Fibroblast of skin of abdomen (primary cell): ENCODE results near the gene STOML1. TPM values are rescaled to one million over a fixed set of nuclear protein-coding genes. Genes with fewer than 3 reads are reported as not detected.

Source experiments
- DNase-seq: peaks from one replicate; pipeline ENCODE4 v3.0.0-alpha.2; 2013
- polyA plus RNA-seq, 2 experiments: library from polyadenylated mRNA; unstranded; fragments of 120-200 nt; gene quantifications; one replicate each; pipeline ENCODE4 v1.2.1, GENCODE V29; 2013; ENCODE audit not compliant: insufficient read length in 2 of 2

Gene STOML1, protein sequence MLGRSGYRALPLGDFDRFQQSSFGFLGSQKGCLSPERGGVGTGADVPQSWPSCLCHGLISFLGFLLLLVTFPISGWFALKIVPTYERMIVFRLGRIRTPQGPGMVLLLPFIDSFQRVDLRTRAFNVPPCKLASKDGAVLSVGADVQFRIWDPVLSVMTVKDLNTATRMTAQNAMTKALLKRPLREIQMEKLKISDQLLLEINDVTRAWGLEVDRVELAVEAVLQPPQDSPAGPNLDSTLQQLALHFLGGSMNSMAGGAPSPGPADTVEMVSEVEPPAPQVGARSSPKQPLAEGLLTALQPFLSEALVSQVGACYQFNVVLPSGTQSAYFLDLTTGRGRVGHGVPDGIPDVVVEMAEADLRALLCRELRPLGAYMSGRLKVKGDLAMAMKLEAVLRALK
- 19.5 TPM for polyA plus RNA-seq (2013, experiment 1 of 2; ENCODE audit: insufficient read length)
- 22.0 TPM for polyA plus RNA-seq (2013, experiment 2 of 2; ENCODE audit: insufficient read length)

DNA sequence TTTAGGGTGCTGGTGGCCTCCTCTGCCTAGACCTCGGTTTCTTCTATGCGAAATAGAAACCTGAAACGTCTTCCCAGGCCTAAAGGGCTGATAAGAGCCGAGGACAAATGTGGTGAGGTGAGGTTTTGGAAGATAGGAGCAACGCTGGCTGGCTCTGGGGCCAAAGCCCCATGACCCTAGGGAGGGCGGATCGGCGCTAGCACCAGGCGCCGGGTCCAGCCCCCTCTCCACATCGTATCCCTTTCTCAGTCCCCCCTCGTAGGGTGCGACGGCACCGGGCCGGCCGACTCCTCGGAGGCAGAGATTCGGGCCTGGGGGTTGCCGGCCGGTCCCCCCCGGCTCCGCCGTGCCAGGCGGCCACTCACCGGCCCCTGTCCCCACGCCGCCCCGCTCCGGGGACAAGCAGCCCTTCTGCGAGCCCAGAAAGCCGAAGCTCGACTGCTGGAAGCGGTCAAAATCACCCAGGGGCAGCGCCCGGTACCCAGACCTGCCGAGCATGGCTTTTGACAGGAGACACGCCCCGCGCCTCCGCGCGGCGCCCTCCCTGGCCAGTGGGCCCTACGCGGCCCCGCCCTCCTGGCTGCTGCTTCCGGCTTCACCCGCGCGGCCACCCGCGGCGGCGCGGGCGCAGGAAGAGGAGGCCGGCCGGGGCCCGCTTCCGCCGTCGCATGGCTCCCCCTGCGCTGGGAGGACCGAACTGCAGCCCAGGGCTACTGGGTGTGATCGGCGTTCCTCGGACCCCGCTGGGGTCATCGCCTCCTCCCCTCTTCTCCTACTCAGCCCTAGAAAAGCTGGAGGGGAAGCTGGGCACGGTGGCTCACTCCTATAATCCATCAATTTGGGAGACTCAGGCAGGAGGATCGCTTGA is at the start of gene STOML1:
TSS of gene STOML1 (minus strand) at position 570 of the 868 bp plus-strand sequence. CDS start at position 498, 72 bp downstream.
- peak; percentile 95 for DNase-seq

DNA sequence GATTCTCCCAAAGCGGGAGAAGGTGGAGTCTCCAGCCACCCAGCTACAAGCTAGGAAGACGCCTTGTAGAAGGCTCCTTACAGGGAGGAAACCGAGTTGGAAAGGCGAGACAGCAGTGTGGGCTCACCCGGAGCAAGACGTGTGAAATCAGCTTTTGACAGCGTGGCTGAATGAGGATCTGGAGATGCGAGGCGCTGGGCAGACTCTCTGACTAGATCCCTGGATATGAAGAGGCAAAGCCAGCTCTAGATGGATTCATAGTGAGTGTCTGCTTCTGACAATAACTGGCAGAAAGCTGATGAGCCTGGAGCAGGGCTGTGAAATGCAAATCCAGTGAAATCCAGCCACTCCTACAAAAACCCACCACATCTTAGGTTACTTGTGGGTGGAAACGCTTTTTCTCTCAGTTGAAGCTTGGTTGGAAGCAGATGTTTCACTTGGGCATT is 49.2 kb upstream of the STOML1 start:
- DNase-seq, result peak; percentile 73

DNA sequence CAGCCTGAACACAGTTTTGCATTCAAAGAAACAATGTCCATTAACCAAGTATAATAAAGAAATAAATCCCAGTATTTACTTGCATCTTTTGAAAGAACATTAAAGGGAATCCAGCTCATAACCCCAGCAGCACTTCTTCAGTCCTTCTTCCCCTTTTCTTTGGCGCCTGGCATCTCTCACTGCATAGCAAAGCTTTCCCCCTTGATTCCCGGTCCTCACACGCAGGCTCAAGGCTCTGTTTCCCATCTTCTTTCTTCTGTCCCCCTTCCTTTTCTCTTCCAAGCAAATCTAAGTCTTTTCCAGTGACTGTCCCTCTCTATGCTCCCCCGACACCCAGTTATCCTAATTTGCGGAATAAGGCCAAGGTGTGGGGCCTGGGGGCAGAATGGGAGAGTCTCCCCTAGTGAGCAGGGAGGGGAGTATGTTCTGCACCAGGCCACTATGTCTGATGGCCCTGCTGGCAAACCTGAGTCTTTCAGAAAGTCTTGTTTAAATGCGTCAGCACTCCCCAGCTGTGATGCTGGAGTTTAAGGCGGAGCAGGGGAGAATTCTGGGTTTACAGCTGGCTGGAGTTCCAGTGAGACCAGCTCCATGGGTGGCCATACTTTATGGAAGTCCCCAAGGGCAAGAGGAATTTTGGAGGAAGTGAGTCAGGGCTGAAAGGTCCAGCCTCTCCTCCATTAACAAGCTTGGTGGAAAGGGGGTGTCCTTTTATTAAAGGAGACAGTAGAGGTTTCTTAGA is 48.2 kb upstream of the STOML1 start:
- DNase-seq, result peak; percentile 99

DNA sequence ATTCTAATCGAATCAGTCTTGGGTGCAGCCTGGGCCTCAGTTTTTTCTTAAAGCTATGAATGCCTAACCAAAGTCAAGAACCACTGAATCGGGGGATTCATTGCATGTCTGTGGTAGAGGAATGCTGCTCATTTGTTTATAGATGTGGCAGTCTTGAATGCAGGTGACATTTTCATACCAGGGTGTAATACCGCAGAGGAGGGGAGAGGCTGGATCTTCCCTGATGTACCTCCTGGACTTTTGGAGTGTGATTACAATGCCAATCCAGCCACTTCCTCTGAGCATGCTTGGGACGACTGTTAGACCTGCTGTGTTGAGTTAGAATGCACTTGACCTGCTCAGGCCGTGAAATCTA is 47.5 kb upstream of the STOML1 start:
- no peak for DNase-seq

DNA sequence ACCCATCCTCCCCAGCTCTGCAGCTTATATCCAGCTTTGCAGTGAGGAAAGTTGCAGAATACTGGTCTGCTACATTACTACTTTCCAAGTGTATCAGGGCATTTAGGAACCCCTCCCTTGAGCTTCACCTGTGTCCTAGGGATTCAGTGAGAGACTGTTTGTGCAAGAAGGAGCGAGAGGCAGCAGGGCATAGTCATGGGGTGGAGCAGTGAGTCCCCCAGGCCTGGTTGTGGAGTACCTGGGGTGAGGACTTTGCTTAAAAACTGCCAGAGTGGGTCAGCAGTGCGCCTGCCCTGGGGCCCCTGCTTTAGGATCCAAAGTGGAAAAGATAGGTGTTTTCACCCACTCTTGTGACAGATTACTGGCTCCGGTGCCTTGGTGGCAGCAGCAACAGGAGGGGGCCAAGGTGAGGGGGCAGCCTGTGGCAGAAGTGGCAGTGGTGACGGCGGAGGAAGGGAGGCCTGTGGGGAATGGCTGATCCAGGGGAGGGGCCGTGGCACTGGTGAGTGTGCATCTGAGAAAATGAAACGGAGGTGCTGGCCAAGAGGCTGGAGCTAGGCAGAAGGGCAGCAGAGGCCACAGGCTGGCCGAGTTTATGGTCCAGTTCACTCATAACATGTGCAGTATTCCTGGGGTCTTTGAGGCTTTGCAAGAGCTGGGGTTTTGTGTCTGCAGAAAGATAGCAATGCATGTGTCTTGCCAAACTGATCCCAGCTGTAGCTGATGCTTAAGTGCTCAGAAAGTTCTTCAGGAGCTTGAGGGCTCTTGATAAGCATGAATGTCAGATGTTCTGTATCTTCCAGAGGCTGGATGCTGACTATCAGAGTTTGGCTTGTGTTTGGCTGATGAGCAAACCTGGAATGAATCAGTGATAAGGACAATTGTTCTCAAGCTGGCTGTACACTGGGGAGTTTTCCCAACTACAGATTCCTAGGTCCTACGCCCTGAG is 46.9 kb upstream of the STOML1 start:
- peak; percentile 36 for DNase-seq

DNA sequence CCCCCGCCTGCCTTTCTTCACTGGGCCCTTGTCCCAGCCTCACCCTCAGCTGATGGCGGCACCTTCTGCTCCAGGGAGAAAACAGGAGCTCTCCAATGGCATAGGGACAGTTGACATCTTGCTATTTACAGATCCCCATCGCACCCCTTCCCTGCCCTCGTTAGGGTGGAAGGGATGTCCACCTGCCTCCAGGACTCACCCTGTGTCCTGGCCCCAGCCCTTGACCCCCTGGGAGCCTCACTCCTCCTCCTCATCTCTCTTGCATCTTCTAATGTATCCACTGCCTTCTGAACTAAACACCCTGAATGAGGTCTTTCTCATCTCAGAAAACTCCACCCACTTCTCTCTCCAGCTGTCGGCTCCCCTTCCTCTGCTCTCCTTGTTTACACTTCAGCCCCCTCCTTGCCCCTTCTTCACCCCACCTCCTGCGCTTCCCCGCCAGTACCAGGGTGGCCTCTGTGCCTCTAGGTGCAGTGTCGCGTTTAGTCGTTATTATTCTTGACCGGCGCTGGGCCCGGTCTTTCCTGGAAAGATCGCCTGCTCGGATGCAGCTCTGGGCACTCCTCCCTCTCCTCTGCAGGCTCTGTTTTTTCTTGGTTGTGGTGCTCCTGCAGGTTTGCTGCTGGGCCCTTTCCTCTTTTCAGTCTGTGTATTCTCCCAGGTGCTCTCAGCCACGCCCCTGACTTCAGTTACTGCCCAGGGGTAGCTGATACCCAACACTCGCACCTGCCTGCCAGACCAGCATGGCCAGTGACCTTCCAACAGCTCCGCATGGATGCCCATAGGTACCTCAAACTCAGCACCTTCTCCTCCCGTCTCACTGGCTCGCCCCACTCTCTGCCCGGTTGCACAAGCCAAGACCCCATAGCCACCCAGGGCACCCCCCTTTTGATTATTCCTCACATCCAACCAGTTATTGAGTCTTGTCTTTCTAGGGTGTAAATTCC is 45.3 kb upstream of the STOML1 start:
- no peak for DNase-seq

DNA sequence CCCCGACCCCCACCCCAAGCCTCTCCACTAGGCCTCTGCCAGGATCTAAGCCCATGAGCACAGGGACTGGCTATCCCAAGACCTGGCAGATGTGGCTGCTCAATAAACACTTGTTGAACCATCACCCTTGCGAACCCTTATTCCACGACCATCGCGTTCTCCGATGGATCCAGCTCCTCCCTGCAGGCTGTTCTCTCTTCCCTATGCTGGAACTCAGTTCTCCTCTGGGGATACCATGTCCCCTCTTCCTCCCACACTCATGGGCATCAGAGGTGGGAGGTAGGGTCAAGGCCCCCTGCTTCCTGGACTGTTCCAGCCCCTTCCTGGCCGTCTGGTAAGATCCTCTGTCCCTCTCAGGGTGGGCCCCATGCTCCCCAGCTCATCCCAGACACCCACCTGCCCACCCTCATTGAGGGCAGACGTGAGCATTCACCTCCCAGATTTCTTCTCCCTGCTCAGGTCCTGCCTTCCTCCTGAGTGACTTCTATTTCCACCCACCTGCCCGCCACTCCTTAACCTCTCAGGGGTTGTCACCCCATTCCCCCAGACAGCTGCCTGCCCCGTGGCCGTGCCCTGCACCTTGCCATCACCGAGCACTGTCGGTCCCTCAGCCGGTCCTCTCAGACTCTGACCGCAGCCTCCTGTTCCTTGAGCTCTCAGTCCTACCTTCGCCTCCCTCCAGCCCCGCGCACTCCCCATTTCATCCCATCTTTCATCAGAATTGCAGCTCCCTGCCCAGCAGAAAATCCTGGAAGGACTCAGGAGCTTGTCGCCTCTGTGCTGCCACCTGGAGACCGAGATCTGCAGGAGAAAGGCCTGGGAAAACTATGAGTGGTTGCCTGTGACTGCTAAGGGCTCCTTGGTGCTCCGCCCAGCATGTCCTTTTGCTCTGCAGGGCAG is 44.4 kb upstream of the STOML1 start:
- DNase-seq, result peak; percentile 65

DNA sequence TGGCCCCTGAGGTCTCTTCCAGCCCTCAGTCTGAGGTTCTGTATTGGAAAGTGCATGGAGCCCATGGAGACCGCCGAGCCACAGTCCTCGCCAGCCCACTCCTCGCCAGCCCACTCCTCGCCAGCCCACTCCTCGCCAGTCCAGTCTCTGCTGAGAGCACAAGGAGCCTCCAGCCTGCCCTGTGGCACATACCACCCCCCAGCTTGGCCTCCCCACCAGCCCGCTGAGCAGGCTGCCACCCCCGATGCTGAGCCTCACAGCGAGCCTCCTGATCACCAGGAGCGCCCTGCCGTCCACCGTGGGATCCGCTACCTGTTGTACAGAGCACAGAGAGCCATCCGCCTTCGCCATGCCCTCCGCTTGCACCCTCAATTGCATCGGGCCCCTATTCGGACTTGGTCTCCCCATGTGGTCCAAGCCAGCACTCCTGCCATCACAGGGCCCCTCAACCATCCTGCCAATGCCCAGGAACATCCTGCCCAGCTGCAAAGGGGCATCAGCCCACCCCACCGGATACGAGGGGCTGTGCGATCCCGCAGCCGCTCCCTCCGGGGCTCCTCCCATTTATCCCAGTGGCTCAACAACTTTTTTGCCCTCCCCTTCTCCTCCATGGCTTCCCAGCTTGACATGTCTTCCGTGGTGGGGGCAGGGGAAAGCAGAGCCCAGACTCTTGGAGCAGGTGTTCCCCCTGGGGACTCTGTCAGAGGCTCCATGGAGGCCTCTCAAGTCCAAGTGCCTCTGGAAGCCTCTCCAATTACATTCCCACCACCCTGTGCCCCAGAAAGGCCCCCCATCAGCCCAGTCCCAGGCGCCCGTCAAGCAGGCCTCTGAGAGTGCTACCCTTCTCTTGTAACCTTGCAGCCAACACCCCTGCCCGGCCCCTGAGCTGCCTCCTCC is 43.3 kb upstream of the STOML1 start:
- no peak for DNase-seq

DNA sequence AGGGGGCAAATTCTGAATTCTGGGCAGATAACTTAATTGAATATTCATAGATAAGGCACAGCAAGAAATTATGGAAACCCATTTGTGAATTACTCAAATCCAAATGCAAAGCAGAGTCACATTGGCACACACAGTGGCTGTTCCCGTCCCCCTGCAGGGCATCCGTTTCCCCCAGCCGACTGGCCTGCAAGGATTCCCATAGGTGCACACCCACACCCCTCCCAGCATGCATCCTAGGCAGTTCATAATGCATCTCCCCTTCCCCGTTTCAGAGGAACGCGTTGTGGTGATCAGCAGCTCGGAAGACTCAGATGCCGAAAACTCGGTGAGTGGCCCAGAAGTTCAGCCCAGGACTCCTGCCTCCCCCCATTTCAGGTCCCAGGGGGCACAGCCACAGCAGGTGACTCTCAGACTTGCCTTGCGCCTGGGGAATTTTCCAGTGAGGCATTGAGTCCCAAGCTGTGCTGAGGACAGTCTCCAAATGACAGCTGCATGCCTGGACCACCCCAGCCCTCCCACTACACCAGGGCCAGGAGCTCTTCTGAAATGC is 42.2 kb upstream of the STOML1 start:
- DNase-seq, result no peak

DNA sequence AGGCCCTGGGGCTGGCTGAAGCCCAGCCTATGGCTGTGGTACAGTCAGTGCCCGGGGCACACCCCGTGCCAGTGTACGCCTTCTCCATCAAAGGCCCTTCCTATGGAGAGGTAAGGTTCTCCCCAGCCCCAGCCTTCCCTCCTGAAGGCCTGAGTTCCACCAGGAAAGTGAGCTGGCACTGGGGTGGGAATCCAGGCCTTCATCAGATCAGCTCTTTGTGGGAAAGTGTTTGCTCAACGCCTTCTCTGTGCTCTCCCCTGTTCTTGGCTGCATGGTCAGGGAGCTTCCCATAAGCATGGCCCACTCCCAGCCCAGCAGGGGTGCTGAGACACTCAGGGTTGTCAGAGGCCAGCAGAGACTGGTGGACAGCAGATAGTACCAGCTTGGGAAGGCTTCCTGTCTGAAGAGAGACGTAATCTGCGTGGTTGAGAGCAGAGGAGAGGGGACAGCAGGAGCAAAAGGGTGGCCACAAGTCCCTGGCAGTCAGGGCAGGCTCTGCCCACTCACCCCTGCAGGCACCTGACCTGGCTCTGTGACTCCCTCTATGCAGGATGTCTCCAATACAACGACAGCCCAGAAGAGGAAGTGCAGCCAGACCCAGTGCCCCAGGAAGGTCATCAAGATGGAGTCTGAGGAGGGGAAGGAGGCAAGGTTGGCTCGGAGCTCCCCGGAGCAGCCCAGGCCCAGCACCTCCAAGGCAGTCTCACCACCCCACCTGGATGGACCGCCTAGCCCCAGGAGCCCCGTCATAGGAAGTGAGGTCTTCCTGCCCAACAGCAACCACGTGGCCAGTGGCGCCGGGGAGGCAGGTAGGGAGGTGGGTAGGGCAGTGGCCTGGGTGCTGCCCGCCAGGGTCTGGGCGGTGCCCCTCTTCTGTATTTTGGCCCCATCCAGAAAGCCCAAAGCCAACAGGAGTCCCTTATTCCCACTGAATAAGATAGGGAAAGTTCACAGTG is 40.8 kb upstream of the STOML1 start:
- DNase-seq, result no peak

DNA sequence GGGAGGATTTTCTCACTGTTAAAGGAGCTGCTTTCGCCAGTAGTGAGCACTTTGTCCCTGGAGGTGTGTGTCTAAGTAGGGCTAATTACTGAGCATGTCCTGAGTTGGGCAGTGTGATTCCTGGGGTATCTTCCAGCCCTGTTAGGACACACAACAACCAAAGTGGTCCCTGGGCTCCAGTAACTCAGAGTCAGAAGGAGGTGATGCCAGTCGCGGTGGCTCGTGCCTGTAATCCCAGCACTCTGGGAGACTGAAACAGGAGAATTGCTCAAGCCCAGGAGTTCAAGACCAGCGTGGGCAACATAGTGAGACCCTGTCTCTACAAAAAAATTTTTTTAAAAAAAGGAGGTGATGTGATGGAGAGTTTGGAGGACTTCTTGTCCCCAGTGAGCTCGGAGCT is 40.0 kb upstream of the STOML1 start:
- DNase-seq, result no peak

DNA sequence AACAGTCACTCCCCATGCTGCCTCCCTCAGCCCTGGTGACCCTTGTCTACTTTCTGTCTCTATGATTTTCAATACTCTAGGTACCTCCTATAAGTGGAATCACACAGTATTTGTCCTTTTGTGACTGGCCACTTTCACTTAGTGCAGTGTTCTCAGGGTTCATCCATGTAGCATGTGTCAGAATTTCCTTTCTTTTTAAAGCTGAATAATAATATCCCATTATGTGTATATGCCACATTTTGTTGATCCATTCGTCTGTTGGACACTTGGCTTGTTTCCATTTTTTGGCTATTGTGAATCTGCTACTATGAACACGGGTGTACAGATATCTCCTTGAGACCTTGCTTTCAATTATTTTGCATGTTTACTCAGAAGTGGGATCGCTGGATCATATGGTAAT is 36.6 kb upstream of the STOML1 start:
- no peak for DNase-seq

DNA sequence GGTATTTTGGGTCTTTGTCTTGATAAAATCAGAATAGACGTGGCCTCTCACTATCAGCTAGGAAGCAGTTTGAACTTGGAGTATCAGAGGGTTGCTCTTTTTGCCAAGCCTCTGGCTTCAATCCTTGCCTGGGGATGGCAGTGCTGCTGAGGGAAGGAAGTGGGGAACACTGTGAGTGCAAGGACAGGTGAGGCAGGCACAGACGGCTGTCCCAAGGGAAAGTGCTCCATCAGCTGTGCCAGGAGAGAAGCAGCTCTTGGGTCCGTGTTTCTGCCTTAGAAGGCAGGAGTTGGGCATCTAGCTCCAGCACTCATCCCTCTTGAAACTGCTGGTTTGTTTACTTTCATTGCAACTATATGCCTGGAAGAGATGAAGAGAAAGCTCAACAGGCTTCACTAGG is 35.6 kb upstream of the STOML1 start:
- DNase-seq, result no peak

DNA sequence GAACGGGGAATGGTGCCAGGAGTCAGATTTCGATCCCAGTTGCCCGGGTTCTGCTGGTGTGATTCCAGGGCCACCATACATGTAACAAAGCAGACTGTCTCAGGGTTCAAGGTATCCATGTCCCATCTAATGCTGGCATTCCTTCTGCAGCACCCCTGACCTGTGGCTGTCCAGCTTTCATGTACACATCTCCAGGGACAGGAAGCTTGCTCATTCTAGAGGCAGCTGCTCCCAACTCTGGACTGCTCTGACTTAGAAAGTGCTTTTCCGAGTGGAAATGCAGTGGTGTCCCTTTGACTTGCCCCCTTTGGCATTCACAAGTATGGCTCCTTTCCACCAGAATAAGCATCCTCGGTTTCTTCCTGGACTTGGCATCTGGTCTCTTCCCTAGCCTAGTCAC is 33.3 kb upstream of the STOML1 start:
- DNase-seq, result no peak

DNA sequence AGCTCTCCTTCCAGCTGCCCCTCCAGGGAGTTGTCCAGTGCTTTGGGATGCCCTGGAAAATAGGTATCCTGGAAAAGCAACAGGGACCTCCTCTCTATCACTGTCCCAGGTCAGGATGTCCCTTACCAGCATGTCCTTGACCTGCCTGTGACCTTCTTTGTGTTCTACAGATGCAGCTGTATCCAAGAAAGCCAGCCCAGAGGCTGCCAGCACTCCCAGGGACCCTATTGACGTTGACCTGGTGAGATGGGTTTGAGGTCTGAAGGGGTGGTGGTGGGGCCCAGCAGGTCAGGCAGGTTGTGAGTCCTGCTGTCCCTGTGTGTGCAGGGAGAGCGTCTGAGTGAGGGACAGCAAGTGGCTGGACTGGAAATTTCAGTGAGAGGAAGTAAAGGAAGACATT is 32.6 kb upstream of the STOML1 start:
- DNase-seq, result no peak

DNA sequence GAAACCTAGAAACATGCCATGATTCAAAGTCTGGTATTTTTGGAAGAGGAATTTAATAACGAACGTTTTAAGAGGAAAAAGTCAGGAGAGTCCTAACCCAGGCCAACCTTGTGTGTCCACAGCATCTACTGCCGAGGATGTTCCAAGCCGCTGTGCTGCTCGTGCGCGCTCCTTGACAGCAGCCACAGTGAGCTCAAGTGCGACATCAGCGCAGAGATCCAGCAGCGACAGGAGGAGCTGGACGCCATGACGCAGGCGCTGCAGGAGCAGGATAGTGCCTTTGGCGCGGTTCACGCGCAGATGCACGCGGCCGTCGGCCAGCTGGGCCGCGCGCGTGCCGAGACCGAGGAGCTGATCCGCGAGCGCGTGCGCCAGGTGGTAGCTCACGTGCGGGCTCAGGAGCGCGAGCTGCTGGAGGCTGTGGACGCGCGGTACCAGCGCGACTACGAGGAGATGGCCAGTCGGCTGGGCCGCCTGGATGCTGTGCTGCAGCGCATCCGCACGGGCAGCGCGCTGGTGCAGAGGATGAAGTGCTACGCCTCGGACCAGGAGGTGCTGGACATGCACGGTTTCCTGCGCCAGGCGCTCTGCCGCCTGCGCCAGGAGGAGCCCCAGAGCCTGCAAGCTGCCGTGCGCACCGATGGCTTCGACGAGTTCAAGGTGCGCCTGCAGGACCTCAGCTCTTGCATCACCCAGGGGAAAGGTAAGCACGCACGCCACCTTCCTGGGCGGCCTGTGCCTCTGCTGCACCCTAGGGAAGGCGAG is 30.8 kb upstream of the STOML1 start:
- no peak for DNase-seq
